ENCODE measurements around the gene RNLS. TPM values are rescaled to one million over a fixed set of nuclear protein-coding genes. Genes with fewer than 3 reads are reported as not detected.

RNLS gene
- total RNA-seq, 1 experiment from 2014 or later = not detected

DNA sequence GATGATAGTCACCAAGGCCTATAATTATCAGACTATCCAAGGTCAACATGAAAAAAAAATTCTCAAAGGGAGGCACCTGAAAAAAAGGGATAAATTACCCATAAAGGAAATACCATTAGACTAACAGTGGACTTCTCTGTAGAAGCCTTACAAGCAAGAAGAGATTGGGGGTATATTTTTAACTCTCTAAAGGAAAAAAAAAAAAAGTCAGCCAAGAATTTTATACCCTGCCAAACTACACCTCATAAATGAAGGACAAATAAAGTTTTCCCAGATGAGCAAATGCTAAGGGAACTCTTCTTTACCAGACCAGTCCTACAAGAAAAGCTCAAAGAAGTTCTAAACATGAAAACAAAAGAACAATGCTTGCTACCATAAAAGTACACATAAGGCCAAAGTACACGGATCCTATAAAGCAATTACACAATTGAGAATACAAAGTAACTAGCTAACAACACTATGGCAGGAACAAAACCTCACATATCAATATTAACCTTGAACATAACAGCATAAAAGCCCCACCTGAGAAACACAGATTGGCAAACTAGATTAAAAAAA, 263.1 kb downstream of the RNLS start:
- intact Hi-C loops (cut with micrococcal nuclease) = no loop called here
- no peak for ATAC-seq
- Histone ChIP-seq H3K27ac (ENCODE audit: low read depth, low read length) (no peak overlapping the region), H3K36me3 (ENCODE audit: control insufficient read depth in 1 of 2, insufficient read depth in 2 of 2, low read length in 2 of 2) (no peaks in the 10 kb centered on the region), H4K20me1 (ENCODE audit: insufficient read depth) (no peaks in the 10 kb centered on the region), H3K79me2 (ENCODE audit: insufficient read depth, low read length) (no peaks in the 10 kb centered on the region), H3K27me3 (ENCODE audit: insufficient read depth, low read length) (no peaks in the 10 kb centered on the region), H3K9me3 (ENCODE audit: control insufficient read depth in 1 of 2, insufficient read depth in 1 of 2, low read depth in 1 of 2, low read length in 2 of 2) (peaks cover 13 to 16% of the 10 kb centered on the region in 2 experiments; a peak in 1 of 4 replicates), H3K4me1 (ENCODE audit: control insufficient read depth in 1 of 2, insufficient read depth in 2 of 2, low read length in 2 of 2) (no peaks in the 10 kb centered on the region), H2AFZ (ENCODE audit: low read depth, low read length, poor library complexity, severe bottlenecking) (no peak overlapping the region), H3K4me2 (ENCODE audit: low read length) (no peak overlapping the region), H3K4me3 (replicated peaks in 1 of 2; ENCODE audit: low read depth in 1 of 2, low read length in 2 of 2) (no peak overlapping the region), H3K9ac (ENCODE audit: low read length) (no peak overlapping the region), H3K9me2 (ENCODE audit: insufficient read depth) (no peaks in the 10 kb centered on the region)
- ChIA-PET RAD21 (ENCODE audit: low non-redundant PET in 1 of 2, low total read pairs in 2 of 2, uncharacterized antibody in 2 of 2, unreplicated experiment in 2 of 2) (no interaction called here), CTCF (no interaction called here), POLR2A (no interaction called here)
- DNase-seq (ENCODE audit: low read depth, low spot score) = no peak
- no TSS peak for BruUV-seq (replicated peaks)
- TF ChIP-seq EGR1 (IDR thresholded peaks at IDR 0.05; ENCODE audit: low read depth) = no peak
- TF ChIP-seq, protein P1, sequence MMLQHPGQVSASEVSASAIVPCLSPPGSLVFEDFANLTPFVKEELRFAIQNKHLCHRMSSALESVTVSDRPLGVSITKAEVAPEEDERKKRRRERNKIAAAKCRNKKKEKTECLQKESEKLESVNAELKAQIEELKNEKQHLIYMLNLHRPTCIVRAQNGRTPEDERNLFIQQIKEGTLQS (IDR thresholded peaks at IDR 0.05) = no peak
- no peak for TF ChIP-seq EZH2 (IDR thresholded peaks at IDR 0.05)
- no peak for TF ChIP-seq FOSL1 (IDR thresholded peaks at IDR 0.05; ENCODE audit: low read depth)
- no peak for TF ChIP-seq EZH2phosphoT487 (IDR thresholded peaks at IDR 0.05; ENCODE audit: borderline replicate concordance)
- TF ChIP-seq, protein P2, sequence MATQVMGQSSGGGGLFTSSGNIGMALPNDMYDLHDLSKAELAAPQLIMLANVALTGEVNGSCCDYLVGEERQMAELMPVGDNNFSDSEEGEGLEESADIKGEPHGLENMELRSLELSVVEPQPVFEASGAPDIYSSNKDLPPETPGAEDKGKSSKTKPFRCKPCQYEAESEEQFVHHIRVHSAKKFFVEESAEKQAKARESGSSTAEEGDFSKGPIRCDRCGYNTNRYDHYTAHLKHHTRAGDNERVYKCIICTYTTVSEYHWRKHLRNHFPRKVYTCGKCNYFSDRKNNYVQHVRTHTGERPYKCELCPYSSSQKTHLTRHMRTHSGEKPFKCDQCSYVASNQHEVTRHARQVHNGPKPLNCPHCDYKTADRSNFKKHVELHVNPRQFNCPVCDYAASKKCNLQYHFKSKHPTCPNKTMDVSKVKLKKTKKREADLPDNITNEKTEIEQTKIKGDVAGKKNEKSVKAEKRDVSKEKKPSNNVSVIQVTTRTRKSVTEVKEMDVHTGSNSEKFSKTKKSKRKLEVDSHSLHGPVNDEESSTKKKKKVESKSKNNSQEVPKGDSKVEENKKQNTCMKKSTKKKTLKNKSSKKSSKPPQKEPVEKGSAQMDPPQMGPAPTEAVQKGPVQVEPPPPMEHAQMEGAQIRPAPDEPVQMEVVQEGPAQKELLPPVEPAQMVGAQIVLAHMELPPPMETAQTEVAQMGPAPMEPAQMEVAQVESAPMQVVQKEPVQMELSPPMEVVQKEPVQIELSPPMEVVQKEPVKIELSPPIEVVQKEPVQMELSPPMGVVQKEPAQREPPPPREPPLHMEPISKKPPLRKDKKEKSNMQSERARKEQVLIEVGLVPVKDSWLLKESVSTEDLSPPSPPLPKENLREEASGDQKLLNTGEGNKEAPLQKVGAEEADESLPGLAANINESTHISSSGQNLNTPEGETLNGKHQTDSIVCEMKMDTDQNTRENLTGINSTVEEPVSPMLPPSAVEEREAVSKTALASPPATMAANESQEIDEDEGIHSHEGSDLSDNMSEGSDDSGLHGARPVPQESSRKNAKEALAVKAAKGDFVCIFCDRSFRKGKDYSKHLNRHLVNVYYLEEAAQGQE (IDR thresholded peaks at IDR 0.05; ENCODE audit: low read depth) = no peak
- TF ChIP-seq YY1 (IDR thresholded peaks at IDR 0.05; ENCODE audit: extremely low read depth, insufficient replicate concordance, low read depth, low read length) = no peak
- no peak for TF ChIP-seq ZNF274 (IDR thresholded peaks at IDR 0.05; ENCODE audit: low read depth, low read length)
- TF ChIP-seq CEBPB (IDR thresholded peaks at IDR 0.05; ENCODE audit: low read depth) = no peak
- TF ChIP-seq CBX3 (IDR thresholded peaks at IDR 0.05; ENCODE audit: low read depth) = no peak

All from HCT116 (cell line).